ENCODE measurements around the gene MSMB.

DNA sequence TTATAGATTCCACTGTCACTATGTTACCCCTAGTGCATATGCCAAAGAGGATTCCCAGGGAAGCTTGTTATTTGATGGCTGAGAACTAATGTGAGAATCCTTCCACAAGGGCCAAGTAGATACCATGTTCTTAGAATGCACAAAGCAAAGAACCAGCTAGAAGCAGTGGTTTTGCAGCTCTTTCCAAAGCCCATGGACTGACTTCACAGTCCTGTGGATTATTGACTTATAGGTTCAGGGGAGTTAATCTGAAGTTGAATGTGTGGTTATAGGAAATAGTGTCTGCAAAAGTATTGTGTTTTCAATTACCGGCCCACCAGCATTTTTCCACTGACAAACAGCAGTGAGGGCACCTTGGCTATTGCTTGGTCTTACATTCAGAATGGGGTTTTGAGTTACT, 45.5 kb downstream of the MSMB start:
- TF ChIP-seq, protein P1, sequence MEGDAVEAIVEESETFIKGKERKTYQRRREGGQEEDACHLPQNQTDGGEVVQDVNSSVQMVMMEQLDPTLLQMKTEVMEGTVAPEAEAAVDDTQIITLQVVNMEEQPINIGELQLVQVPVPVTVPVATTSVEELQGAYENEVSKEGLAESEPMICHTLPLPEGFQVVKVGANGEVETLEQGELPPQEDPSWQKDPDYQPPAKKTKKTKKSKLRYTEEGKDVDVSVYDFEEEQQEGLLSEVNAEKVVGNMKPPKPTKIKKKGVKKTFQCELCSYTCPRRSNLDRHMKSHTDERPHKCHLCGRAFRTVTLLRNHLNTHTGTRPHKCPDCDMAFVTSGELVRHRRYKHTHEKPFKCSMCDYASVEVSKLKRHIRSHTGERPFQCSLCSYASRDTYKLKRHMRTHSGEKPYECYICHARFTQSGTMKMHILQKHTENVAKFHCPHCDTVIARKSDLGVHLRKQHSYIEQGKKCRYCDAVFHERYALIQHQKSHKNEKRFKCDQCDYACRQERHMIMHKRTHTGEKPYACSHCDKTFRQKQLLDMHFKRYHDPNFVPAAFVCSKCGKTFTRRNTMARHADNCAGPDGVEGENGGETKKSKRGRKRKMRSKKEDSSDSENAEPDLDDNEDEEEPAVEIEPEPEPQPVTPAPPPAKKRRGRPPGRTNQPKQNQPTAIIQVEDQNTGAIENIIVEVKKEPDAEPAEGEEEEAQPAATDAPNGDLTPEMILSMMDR (IDR thresholded peaks at IDR 0.05) = no peak
- no peak for TF ChIP-seq FOSL2 (IDR thresholded peaks at IDR 0.05; ENCODE audit: borderline replicate concordance, low read depth)
- TF ChIP-seq, protein P2, sequence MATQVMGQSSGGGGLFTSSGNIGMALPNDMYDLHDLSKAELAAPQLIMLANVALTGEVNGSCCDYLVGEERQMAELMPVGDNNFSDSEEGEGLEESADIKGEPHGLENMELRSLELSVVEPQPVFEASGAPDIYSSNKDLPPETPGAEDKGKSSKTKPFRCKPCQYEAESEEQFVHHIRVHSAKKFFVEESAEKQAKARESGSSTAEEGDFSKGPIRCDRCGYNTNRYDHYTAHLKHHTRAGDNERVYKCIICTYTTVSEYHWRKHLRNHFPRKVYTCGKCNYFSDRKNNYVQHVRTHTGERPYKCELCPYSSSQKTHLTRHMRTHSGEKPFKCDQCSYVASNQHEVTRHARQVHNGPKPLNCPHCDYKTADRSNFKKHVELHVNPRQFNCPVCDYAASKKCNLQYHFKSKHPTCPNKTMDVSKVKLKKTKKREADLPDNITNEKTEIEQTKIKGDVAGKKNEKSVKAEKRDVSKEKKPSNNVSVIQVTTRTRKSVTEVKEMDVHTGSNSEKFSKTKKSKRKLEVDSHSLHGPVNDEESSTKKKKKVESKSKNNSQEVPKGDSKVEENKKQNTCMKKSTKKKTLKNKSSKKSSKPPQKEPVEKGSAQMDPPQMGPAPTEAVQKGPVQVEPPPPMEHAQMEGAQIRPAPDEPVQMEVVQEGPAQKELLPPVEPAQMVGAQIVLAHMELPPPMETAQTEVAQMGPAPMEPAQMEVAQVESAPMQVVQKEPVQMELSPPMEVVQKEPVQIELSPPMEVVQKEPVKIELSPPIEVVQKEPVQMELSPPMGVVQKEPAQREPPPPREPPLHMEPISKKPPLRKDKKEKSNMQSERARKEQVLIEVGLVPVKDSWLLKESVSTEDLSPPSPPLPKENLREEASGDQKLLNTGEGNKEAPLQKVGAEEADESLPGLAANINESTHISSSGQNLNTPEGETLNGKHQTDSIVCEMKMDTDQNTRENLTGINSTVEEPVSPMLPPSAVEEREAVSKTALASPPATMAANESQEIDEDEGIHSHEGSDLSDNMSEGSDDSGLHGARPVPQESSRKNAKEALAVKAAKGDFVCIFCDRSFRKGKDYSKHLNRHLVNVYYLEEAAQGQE (IDR thresholded peaks at IDR 0.05; ENCODE audit: low read depth, low read length) = no peak
- no peak for TF ChIP-seq EZH2phosphoT487 (IDR thresholded peaks at IDR 0.05; ENCODE audit: borderline replicate concordance, low read depth)
